ENCODE measurements around the gene RTN4R.
"Not testable (repeated sequence)": the region's sequence is repeated elsewhere in the genome, so short reads cannot be mapped to it uniquely, and the experiment has no call there.

DNA sequence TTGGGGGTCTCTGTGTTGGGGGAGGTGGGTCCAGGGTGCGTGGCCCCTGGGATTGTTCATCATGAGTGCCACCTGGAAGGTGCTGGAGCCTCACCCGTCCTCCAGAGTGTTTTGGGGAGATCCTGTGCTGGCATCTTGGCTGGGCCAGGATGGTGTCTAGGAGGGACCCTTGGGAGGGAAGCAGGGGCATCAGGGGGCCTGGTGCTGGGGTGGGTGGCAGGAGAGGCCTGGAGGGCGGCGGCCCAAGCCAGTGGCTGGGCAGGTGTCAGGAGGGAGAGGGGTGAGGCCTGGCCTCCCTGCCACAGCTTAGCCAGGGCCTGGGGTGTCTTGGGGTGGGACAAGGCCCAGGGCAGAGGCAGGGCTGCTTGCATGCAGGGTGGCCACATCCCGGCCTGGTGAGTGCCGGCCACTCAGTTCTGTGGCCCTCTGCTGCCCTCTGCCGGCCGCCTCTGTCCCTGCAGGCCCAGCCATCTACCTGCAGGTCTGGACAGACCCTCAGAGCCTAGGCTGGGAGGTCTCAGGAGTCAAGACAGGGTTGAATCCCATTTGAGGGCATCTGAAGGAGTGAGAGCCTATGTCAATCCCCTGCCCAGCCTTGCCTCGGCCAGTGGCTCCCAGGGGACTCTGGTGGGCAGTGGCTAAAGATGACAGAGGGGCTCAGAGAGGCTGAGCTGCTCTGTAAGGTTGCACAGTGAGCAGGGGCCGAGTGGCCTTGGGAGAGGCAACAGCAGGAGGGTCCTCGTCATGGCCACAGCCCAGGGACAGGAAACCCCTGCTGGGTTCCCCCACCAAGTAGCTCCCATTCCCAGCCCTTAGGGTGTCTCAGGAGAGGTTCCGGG, 17.6 kb upstream of the RTN4R start:
- not testable (repeated sequence) for TF ChIP-seq MAZ (IDR thresholded peaks at IDR 0.05; ENCODE audit: borderline replicate concordance, low read depth, low read length); MXI1 (IDR thresholded peaks at IDR 0.05; ENCODE audit: borderline replicate concordance, low read depth, low read length); POLR2A (IDR thresholded peaks at IDR 0.05; ENCODE audit: low read depth, low read length)
- TF ChIP-seq, protein P1, sequence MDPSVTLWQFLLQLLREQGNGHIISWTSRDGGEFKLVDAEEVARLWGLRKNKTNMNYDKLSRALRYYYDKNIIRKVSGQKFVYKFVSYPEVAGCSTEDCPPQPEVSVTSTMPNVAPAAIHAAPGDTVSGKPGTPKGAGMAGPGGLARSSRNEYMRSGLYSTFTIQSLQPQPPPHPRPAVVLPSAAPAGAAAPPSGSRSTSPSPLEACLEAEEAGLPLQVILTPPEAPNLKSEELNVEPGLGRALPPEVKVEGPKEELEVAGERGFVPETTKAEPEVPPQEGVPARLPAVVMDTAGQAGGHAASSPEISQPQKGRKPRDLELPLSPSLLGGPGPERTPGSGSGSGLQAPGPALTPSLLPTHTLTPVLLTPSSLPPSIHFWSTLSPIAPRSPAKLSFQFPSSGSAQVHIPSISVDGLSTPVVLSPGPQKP (IDR thresholded peaks at IDR 0.05; ENCODE audit: borderline replicate concordance, low read depth, low read length): not testable (repeated sequence)
- peak; percentile 72 for TF ChIP-seq CTCF (conservative IDR thresholded peaks at IDR 0.05; ENCODE audit: low read depth, low read length)

All from IMR-90 (cell line).